Fibroblast of the conjunctiva (primary cell): ENCODE data around the gene ZNF19.

ENCODE experiments used
- DNase-seq: peaks from one replicate; pipeline ENCODE4 v3.0.0-alpha.2; 2010; ENCODE audit warnings: low read depth

Gene ZNF19

GRCh38 chr16:71441348-71442050, 47.6 kb downstream of the ZNF19 start:
- DNase-seq, result no peak

GRCh38 chr16:71440669-71441347, 48.3 kb downstream of the ZNF19 start:
- DNase-seq, result no peak

GRCh38 chr16:71439523-71439922, 49.6 kb downstream of the ZNF19 start:
- no peak for DNase-seq

GRCh38 chr16:71436473-71436872, 52.7 kb downstream of the ZNF19 start:
- DNase-seq, result no peak

- no peak for DNase-seq
These were observed 56.2 kb downstream of the ZNF19 start for GRCh38 chr16:71432906-71433305.

GRCh38 chr16:71431991-71432390, 57.1 kb downstream of the ZNF19 start:
- no peak for DNase-seq

- no peak for DNase-seq
These were observed 57.9 kb downstream of the ZNF19 start for GRCh38 chr16:71431176-71431575.

GRCh38 chr16:71430744-71431143, 58.4 kb downstream of the ZNF19 start:
- DNase-seq, result no peak

GRCh38 chr16:71429581-71429980, 59.5 kb downstream of the ZNF19 start:
- DNase-seq, result no peak

GRCh38 chr16:71428883-71429282, 60.2 kb downstream of the ZNF19 start:
- no peak for DNase-seq

- no peak for DNase-seq
These were observed 60.7 kb downstream of the ZNF19 start for GRCh38 chr16:71428385-71428784.

GRCh38 chr16:71426880-71427615, 62.1 kb downstream of the ZNF19 start:
- no peak for DNase-seq

- DNase-seq, result peak; percentile 86
These were observed 62.9 kb downstream of the ZNF19 start for GRCh38 chr16:71426069-71426879.

- no peak for DNase-seq
These were observed 63.4 kb downstream of the ZNF19 start for GRCh38 chr16:71425746-71426068.

GRCh38 chr16:71424626-71425025, 64.5 kb downstream of the ZNF19 start:
- DNase-seq, result no peak

GRCh38 chr16:71423865-71424264, 65.3 kb downstream of the ZNF19 start:
- DNase-seq, result no peak
